PFSK-1 (cell line): Measurements from ENCODE around the gene NDUFV3.

Experiments
- POLR2AphosphoS5 ChIP-seq: IDR thresholded peaks from 2 replicates; pipeline ENCODE4 v1.6.1; 2012; ENCODE audit warnings: low read depth, mild to moderate bottlenecking, control low read depth, low read length, moderate library complexity
- SIN3A ChIP-seq: IDR thresholded peaks from 2 replicates; pipeline ENCODE4 v1.6.1; 2012; ENCODE audit warnings: mild to moderate bottlenecking, low read length, moderate library complexity, borderline replicate concordance; ENCODE audit not compliant: insufficient read depth
- TF ChIP-seq, protein P1 (sequence below), 2 experiments: IDR thresholded peaks; 2 replicates each; pipeline versions ENCODE4 v1.6.1 to v1.8.0; 2011 to 2012; ENCODE audit warnings: low read depth in 2 of 2, low read length in 2 of 2, control low read depth in 1 of 2, inconsistent platforms in 1 of 2, mild to moderate bottlenecking in 1 of 2, moderate library complexity in 1 of 2; ENCODE audit not compliant: insufficient read depth in 1 of 2

GRCh38 chr21:42962380-42963007 lies 69.4 kb downstream of the NDUFV3 start:
- TF ChIP-seq, protein P1, sequence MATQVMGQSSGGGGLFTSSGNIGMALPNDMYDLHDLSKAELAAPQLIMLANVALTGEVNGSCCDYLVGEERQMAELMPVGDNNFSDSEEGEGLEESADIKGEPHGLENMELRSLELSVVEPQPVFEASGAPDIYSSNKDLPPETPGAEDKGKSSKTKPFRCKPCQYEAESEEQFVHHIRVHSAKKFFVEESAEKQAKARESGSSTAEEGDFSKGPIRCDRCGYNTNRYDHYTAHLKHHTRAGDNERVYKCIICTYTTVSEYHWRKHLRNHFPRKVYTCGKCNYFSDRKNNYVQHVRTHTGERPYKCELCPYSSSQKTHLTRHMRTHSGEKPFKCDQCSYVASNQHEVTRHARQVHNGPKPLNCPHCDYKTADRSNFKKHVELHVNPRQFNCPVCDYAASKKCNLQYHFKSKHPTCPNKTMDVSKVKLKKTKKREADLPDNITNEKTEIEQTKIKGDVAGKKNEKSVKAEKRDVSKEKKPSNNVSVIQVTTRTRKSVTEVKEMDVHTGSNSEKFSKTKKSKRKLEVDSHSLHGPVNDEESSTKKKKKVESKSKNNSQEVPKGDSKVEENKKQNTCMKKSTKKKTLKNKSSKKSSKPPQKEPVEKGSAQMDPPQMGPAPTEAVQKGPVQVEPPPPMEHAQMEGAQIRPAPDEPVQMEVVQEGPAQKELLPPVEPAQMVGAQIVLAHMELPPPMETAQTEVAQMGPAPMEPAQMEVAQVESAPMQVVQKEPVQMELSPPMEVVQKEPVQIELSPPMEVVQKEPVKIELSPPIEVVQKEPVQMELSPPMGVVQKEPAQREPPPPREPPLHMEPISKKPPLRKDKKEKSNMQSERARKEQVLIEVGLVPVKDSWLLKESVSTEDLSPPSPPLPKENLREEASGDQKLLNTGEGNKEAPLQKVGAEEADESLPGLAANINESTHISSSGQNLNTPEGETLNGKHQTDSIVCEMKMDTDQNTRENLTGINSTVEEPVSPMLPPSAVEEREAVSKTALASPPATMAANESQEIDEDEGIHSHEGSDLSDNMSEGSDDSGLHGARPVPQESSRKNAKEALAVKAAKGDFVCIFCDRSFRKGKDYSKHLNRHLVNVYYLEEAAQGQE (IDR thresholded peaks at IDR 0.05; ENCODE audit: insufficient read depth in 1 of 2, low read depth in 2 of 2, low read length in 2 of 2) = no peak
- TF ChIP-seq POLR2AphosphoS5 = no peak
- no peak for TF ChIP-seq SIN3A
